Stimulated activated CD8-positive, alpha-beta memory T cell treated with anti-CD3 and anti-CD28 coated beads, Interleukin-15, amount 100 ng/mL, for 4 hours (primary cell): Measurements from ENCODE around the gene CFAP298.
"Not testable (repeated sequence)": the region's sequence is repeated elsewhere in the genome, so short reads cannot be mapped to it uniquely, and the experiment has no call there.

Source experiments
- DNase-seq, 2 donors: peaks; one replicate each; pipeline ENCODE4 v3.0.0-alpha.2; 2020; ENCODE audit warnings: low read depth in 2 of 2

CFAP298 gene

GRCh38 chr21:32566741-32567389, 45.3 kb downstream of the CFAP298 start:
- DNase-seq: no peak

DNA sequence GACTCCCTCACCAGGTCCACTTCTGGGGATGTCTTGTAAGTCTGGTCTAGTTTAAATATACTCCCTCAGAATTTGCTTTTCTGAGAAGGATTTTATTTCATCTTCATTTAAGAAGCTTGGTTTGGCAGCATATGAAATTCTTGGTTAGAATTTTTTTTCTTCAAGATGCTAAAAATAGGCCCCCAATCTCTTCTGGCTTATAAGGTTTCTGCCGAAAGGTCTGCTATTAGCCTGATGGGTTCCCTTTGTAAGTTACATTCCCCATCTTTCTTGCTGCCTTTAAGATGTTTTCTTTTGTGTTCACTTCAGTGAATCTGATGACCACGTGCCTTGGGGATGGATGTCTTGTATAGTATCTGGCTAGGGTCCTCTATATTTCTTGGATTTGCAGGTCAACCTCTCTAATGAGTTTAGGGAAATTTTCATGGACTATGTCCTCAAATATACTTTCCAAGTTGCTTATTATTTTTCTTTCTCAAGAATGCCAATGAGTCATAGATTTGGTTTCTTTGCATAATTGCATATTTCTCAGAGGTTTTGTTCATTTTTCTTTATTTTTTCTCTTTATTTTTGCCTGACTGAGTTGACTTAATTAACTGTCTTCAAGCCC, 46.2 kb downstream of the CFAP298 start:
- no peak for DNase-seq

DNA sequence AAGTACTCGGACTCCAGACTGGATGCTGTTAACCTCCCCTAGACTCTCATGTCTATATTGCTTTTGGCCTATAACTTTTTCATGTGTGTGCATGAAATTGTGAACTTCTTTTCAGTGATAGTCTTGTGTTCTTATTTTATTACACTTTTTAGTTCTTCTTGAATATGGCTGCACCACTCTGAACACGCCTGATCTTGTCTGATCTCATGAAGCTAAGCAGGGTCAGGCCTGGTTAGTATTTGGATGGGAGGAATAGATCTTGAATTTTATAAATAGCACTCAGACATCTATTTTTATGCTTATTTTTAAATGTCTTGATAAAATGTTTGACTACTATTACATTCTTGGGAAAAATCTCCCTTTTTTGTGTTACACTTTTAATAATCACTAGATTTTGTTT, 49.3 kb downstream of the CFAP298 start:
- DNase-seq: no peak

GRCh38 chr21:32562426-32562825, 49.8 kb downstream of the CFAP298 start:
- DNase-seq: no peak

DNA sequence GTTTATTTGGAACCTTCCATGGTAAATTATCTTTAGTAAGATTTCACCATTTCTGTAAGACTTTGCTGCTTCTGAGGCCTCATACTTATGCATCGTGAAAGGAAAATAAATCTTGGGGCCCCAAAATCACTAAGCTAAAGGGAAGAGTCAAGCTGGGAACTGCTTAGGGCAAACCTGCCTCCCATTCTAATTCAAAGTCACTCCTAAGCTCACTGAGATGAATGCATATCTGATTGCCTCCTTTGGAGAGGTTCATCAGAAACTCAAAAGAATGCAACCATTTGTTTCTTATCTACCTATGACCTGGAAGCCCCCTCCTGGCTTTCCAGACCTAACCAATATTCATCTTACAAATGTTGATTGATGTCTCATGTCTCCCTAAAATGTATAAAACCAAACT, 50.7 kb downstream of the CFAP298 start:
- DNase-seq: not testable (repeated sequence)

DNA sequence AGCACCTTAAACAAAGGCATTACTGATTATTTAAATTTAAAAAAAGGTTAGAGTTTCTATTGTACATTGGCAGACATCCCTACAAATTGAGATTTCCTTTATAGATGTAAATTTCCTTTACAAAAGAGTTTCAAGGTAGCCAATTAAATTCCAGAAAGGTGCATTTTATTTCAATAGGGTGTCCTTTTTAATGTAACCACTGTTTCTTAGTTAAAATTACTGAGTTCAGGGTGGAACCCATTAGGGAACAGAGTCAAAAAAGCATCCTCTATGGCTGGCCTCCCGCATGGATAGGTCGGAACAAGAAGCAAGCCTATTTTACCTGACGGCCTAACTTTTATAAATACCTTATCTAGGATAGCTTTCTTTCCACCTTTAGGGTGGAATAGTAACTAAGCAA, 51.3 kb downstream of the CFAP298 start:
- DNase-seq: no peak

- DNase-seq: no peak
These were observed 53.1 kb downstream of the CFAP298 start for GRCh38 chr21:32559006-32559610.

DNA sequence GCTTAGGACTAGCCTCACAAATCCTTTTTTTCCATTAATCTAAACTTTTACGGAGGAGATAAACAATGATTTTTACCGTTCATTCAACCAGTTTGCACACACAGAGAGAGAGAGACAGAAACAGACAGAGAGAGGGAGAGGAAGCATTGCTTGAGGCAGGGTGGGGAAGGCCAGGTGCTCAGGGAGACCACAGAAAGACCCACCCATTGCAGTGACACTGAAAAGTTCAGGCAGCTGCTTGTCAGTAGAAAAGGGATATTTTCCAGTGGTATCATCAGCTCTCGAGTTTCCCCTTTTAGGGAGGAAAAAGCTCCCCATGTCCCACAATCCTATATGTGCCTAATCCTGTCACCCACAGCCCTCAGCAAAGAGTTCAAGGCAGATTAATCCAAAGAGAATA, 54.1 kb downstream of the CFAP298 start:
- DNase-seq: no peak

DNA sequence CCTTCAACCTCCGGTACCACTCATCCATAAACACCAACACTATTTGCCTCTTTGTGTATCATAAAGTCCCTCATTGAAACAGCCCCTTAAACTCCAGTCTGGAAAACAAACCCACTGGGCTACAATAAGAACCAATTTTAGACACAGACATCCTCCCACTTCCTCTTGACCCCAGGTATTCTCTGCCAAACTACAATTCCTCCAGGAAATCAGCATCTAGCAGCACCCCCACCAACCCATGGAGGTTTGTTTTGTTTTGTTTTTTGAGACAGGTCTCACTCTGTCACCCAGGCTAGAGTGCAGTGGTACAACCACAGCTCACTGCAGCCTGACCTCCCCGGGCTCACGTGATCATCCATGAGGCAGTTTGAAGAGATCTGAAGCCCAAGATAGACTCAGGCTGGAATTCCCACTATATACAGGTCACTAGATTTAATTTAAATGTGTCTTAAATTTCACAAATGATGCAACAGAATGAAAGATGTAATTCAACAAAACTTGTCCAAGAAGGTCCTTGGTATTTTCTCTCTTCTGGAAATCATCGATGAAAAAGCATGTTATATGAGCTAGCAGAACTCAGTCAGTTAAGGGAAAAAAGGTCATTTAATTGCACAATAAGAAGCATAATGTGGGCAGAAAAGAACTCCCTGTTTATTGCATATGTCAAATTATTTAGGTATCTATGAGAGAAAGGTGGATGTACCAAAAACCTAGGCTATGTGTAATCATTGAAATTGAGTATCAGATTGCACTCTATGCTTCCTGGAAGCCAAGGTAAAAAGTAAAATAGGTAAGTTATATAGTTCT, 57.1 kb downstream of the CFAP298 start:
- DNase-seq: no peak

DNA sequence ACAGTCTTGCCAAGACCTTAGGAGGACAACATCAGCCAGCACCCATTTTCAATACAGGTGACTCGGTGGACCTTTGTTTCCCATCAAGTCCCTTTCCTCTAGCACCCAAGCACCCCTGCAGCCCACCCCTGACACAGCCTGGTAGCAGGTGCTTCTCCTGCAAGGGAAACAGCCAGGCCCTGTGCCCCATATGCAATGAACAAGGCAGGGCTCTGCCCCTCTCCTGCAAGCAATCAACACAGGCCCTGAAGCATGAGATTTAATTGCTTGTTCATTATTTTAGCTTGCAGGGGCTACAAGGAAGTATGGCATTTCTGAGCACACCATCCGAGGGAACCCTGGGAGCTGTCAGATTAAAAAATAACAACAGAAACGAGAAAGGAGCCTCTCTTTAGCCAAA, 62.3 kb downstream of the CFAP298 start:
- DNase-seq: no peak

DNA sequence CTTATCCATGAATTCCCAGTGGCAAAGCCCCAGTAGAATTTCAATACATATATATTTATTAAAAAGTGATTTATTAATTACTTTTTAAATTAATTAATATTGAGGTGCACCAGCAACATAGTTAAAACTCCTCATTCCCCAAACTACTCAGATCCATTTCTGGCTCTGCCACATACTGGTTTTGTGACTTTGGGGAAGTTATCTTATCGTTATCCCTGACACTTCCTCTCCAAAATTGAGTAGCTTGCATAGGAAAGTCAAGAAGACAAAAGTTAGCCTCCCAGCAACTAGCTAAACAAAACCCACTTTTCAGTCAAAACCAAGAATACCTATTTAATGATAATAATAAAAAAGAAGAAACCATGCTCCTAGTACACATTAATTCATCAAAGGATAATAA, 62.7 kb downstream of the CFAP298 start:
- DNase-seq: no peak
